GM19238 (cell line): ENCODE measurements around the gene MAML3.

Experiments
- DNase-seq: peaks from one replicate; pipeline ENCODE4 v3.0.0; 2011; ENCODE audit warnings: low spot score; ENCODE audit not compliant: insufficient read length

The MAML3 gene

GRCh38 chr4:139817657-139818452 is 336.1 kb downstream of the MAML3 start:
- no peak for DNase-seq

GRCh38 chr4:139816856-139817255 is 337.1 kb downstream of the MAML3 start:
- DNase-seq, result no peak

- DNase-seq, result no peak
These were observed 338.0 kb downstream of the MAML3 start for GRCh38 chr4:139815778-139816601.

GRCh38 chr4:139814323-139815015 is 339.5 kb downstream of the MAML3 start:
- no peak for DNase-seq

GRCh38 chr4:139813881-139814280 is 340.1 kb downstream of the MAML3 start:
- DNase-seq, result no peak

GRCh38 chr4:139810710-139811109 is 343.3 kb downstream of the MAML3 start:
- no peak for DNase-seq

- DNase-seq, result no peak
These were observed 344.2 kb downstream of the MAML3 start for GRCh38 chr4:139809757-139810140.

- no peak for DNase-seq
These were observed 344.9 kb downstream of the MAML3 start for GRCh38 chr4:139808808-139809756.

GRCh38 chr4:139808381-139808807 is 345.6 kb downstream of the MAML3 start:
- DNase-seq, result no peak

- DNase-seq, result no peak
These were observed 346.5 kb downstream of the MAML3 start for GRCh38 chr4:139807483-139807882.

- DNase-seq, result no peak
These were observed 347.1 kb downstream of the MAML3 start for GRCh38 chr4:139806929-139807328.

GRCh38 chr4:139802931-139803330 is 351.1 kb downstream of the MAML3 start:
- DNase-seq, result no peak

GRCh38 chr4:139802488-139802887 is 351.5 kb downstream of the MAML3 start:
- DNase-seq, result no peak

GRCh38 chr4:139801895-139802294 is 352.1 kb downstream of the MAML3 start:
- no peak for DNase-seq

GRCh38 chr4:139800082-139800481 is 353.9 kb downstream of the MAML3 start:
- no peak for DNase-seq

- DNase-seq, result no peak
These were observed 354.4 kb downstream of the MAML3 start for GRCh38 chr4:139799615-139800014.

GRCh38 chr4:139798456-139798855 is 355.5 kb downstream of the MAML3 start:
- no peak for DNase-seq

GRCh38 chr4:139797287-139797686 is 356.7 kb downstream of the MAML3 start:
- no peak for DNase-seq

GRCh38 chr4:139795527-139796314 is 358.3 kb downstream of the MAML3 start:
- no peak for DNase-seq
